HepG2 (cell line): ENCODE results near the gene MADCAM1. TPM values are rescaled to one million over a fixed set of nuclear protein-coding genes. Genes with fewer than 3 reads are reported as not detected.

ENCODE experiments used
- FOXA1 ChIP-seq, 2 experiments: fragments of 450-650 bp in 1 of 2; sonication (generic) in 1 of 2; formaldehyde crosslinking in 1 of 2; IDR thresholded peaks; 2 replicates each; pipeline versions ENCODE4 v1.4.0 to v1.6.1; 2016 to 2020; ENCODE audit warnings: missing genetic modification reagents in 1 of 2
- GATAD2A ChIP-seq: IDR thresholded peaks from 2 replicates; pipeline ENCODE4 v1.6.1; 2016
- HHEX ChIP-seq: IDR thresholded peaks from 2 replicates; pipeline ENCODE4 v1.6.1; 2016; ENCODE audit warnings: control low read depth
- JUNB ChIP-seq: sonication (generic); formaldehyde crosslinking; IDR thresholded peaks from 2 replicates; pipeline ENCODE4 v1.8.0; 2022; ENCODE audit warnings: missing genetic modification reagents, mild to moderate bottlenecking, borderline replicate concordance
- MAFG ChIP-seq: sonication (generic); formaldehyde crosslinking; IDR thresholded peaks from 2 replicates; pipeline ENCODE4 v1.5.1; 2020; ENCODE audit warnings: mild to moderate bottlenecking, missing genetic modification reagents
- NFIC ChIP-seq: IDR thresholded peaks from 2 replicates; pipeline ENCODE4 v1.6.1; 2012; ENCODE audit warnings: mild to moderate bottlenecking, low read length, inconsistent platforms
- POGZ ChIP-seq: sonication (generic); formaldehyde crosslinking; IDR thresholded peaks from 2 replicates; pipeline ENCODE4 v1.4.0; 2020; ENCODE audit warnings: mild to moderate bottlenecking, missing genetic modification reagents
- ZC3H4 ChIP-seq: sonication (generic); formaldehyde crosslinking; IDR thresholded peaks from 2 replicates; pipeline ENCODE4 v1.4.0; 2020; ENCODE audit warnings: missing genetic modification reagents, borderline replicate concordance
- ZFP62 ChIP-seq: sonication (generic); formaldehyde crosslinking; IDR thresholded peaks from 2 replicates; pipeline ENCODE4 v1.4.0; 2020; ENCODE audit warnings: missing genetic modification reagents
- ZNF3 ChIP-seq: IDR thresholded peaks from 2 replicates; pipeline ENCODE4 v1.7.0; 2017; ENCODE audit warnings: inconsistent platforms
- ZNF329 ChIP-seq: sonication (generic); formaldehyde crosslinking; IDR thresholded peaks from 2 replicates; pipeline ENCODE4 v1.9.0; 2021; ENCODE audit warnings: low read depth, mild to moderate bottlenecking, missing genetic modification reagents
- ZNF780A ChIP-seq: sonication (generic); formaldehyde crosslinking; IDR thresholded peaks from 2 replicates; pipeline ENCODE4 v1.8.0; 2022; ENCODE audit warnings: mild to moderate bottlenecking, missing genetic modification reagents, moderate library complexity
- ZSCAN20 ChIP-seq: sonication (generic); formaldehyde crosslinking; IDR thresholded peaks from 2 replicates; pipeline ENCODE4 v1.4.0; 2020; ENCODE audit warnings: missing genetic modification reagents, mild to moderate bottlenecking, borderline replicate concordance
- polyA plus RNA-seq, 8 experiments: library from polyadenylated mRNA; depleted of rRNA in 3 of 8; stranded (reverse) in 7 of 8; unstranded in 1 of 8; fragments of >200 nt; fragmentation: Illumina TruSeq in 4 of 8; extraction: Trizol in 4 of 8; gene quantifications; 2 replicates each; pipeline versions ENCODE4 v1.2.1 to v1.2.3, GENCODE V29; 2011 to 2016; ENCODE audit warnings: low read depth in 4 of 8, missing spikeins in 1 of 8, mixed read lengths in 1 of 8; ENCODE audit not compliant: insufficient read depth in 1 of 8
- total RNA-seq, 5 experiments: library from RNA; depleted of rRNA; stranded (reverse); fragments of >200 nt; fragmentation: Illumina TruSeq; extraction: Trizol; gene quantifications; 2 replicates each; pipeline ENCODE4 v1.2.3, GENCODE V29; 2016; ENCODE audit warnings: low read depth in 1 of 5
- TF ChIP-seq, protein P1 (sequence below): sonication (generic); formaldehyde crosslinking; IDR thresholded peaks from 2 replicates; pipeline ENCODE4 v1.4.0; 2020; ENCODE audit warnings: missing genetic modification reagents, borderline replicate concordance
- TF ChIP-seq, protein P2 (sequence below), 2 experiments: sonication (generic) in 1 of 2; formaldehyde crosslinking in 1 of 2; IDR thresholded peaks; 2 replicates each; pipeline versions ENCODE4 v1.4.0 to v1.6.1; 2018 to 2020; ENCODE audit warnings: missing genetic modification reagents in 2 of 2, borderline replicate concordance in 1 of 2, low read depth in 1 of 2, mild to moderate bottlenecking in 1 of 2, missing biosample characterization in 1 of 2
- TF ChIP-seq, protein P3 (sequence below): sonication (generic); formaldehyde crosslinking; IDR thresholded peaks from 2 replicates; pipeline ENCODE4 v1.5.0; 2020; ENCODE audit warnings: mild to moderate bottlenecking, missing genetic modification reagents, moderate library complexity
- TF ChIP-seq, protein P4 (sequence below): sonication (generic); formaldehyde crosslinking; IDR thresholded peaks from 2 replicates; pipeline ENCODE4 v1.8.1; 2023; ENCODE audit warnings: mild to moderate bottlenecking, inconsistent platforms, moderate library complexity, missing genetic modification reagents, borderline replicate concordance
- TF ChIP-seq, protein P5 (sequence below): fragments of 450-650 bp; IDR thresholded peaks from 2 replicates; pipeline ENCODE4 v1.6.1; 2017

Gene MADCAM1
- total and polyA plus RNA-seq, 2 of the 13 experiments (the other 11 are each of a cell fraction or from before 2014, with no cell fraction given), result 0.29 to 0.33 TPM

DNA sequence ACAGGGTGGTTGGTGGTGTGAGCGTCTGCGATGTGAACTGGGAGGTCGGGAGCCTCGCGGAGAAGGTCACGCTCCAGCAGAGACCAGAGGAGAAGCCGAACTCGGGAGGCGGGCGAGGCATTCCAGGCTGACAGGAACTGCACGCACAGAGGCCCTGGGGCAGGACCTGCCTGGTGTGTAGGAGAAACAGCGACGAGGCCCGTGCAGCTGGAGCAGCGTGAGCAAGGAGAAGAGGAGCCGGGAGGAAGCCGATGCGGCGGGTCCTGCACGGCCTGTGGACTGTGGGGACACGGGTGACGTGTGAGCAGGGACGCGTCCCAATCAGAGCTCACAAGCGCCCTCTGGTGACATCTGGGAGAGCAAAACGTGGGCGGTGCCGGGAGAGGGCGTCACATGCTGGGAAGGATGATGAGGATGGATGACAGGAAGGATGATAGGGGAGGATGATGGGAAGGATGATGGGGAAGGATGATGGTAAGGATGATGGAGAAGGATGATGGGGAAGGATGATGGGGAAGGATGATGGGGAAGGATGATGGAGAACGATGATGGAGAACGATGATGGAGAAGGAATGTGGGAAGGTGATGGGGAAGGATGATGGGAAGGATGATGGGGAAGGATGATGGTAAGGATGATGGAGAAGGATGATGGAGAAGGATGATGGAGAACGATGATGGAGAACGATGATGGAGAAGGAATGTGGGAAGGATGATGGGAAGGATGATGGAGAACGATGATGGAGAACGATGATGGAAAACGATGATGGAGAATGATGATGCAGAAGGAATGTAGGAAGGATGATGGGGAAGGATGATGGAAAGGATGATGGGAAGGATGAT is 16.1 kb upstream of the MADCAM1 start (continued):
- TF ChIP-seq NFIC (no peak), ZC3H4 (CRISPR knock-in tag) (no peak), HHEX (CRISPR knock-in tag) (no peak), ZNF3 (CRISPR knock-in tag) (no peak), FOXA1 (IDR thresholded peaks at IDR 0.05) (0 out of 2 replicates have a peak, but pooled peaks have one; percentile 26), FOXA1 (CRISPR knock-in tag; IDR thresholded peaks at IDR 0.05) (peak; percentile 19; the same call in 1 of the 2 replicates), ZFP62 (CRISPR knock-in tag) (no peak), MAFG (CRISPR knock-in tag) (no peak), POGZ (CRISPR knock-in tag) (no peak), GATAD2A (CRISPR knock-in tag) (peak; percentile 67), JUNB (CRISPR knock-in tag) (peak; percentile 14; the same call in 1 of the 2 replicates), ZNF329 (CRISPR knock-in tag) (no peak), ZNF780A (CRISPR knock-in tag) (0 out of 2 replicates have a peak, but pooled peaks have one; percentile 27), ZSCAN20 (CRISPR knock-in tag) (no peak)
- TF ChIP-seq, protein P1, sequence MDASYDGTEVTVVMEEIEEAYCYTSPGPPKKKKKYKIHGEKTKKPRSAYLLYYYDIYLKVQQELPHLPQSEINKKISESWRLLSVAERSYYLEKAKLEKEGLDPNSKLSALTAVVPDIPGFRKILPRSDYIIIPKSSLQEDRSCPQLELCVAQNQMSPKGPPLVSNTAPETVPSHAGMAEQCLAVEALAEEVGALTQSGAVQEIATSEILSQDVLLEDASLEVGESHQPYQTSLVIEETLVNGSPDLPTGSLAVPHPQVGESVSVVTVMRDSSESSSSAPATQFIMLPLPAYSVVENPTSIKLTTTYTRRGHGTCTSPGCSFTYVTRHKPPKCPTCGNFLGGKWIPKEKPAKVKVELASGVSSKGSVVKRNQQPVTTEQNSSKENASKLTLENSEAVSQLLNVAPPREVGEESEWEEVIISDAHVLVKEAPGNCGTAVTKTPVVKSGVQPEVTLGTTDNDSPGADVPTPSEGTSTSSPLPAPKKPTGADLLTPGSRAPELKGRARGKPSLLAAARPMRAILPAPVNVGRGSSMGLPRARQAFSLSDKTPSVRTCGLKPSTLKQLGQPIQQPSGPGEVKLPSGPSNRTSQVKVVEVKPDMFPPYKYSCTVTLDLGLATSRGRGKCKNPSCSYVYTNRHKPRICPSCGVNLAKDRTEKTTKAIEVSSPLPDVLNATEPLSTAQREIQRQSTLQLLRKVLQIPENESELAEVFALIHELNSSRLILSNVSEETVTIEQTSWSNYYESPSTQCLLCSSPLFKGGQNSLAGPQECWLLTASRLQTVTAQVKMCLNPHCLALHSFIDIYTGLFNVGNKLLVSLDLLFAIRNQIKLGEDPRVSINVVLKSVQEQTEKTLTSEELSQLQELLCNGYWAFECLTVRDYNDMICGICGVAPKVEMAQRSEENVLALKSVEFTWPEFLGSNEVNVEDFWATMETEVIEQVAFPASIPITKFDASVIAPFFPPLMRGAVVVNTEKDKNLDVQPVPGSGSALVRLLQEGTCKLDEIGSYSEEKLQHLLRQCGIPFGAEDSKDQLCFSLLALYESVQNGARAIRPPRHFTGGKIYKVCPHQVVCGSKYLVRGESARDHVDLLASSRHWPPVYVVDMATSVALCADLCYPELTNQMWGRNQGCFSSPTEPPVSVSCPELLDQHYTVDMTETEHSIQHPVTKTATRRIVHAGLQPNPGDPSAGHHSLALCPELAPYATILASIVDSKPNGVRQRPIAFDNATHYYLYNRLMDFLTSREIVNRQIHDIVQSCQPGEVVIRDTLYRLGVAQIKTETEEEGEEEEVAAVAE, result no peak
- TF ChIP-seq, protein P2, sequence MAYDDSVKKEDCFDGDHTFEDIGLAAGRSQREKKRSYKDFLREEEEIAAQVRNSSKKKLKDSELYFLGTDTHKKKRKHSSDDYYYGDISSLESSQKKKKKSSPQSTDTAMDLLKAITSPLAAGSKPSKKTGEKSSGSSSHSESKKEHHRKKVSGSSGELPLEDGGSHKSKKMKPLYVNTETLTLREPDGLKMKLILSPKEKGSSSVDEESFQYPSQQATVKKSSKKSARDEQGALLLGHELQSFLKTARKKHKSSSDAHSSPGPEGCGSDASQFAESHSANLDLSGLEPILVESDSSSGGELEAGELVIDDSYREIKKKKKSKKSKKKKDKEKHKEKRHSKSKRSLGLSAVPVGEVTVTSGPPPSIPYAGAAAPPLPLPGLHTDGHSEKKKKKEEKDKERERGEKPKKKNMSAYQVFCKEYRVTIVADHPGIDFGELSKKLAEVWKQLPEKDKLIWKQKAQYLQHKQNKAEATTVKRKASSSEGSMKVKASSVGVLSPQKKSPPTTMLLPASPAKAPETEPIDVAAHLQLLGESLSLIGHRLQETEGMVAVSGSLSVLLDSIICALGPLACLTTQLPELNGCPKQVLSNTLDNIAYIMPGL (CRISPR knock-in tag; IDR thresholded peaks at IDR 0.05; ENCODE audit: borderline replicate concordance in 1 of 2, low read depth in 1 of 2), result peak; percentile 61 to 78; a peak in 3 of 4 replicates
- TF ChIP-seq, protein P3, sequence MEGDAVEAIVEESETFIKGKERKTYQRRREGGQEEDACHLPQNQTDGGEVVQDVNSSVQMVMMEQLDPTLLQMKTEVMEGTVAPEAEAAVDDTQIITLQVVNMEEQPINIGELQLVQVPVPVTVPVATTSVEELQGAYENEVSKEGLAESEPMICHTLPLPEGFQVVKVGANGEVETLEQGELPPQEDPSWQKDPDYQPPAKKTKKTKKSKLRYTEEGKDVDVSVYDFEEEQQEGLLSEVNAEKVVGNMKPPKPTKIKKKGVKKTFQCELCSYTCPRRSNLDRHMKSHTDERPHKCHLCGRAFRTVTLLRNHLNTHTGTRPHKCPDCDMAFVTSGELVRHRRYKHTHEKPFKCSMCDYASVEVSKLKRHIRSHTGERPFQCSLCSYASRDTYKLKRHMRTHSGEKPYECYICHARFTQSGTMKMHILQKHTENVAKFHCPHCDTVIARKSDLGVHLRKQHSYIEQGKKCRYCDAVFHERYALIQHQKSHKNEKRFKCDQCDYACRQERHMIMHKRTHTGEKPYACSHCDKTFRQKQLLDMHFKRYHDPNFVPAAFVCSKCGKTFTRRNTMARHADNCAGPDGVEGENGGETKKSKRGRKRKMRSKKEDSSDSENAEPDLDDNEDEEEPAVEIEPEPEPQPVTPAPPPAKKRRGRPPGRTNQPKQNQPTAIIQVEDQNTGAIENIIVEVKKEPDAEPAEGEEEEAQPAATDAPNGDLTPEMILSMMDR, result peak; percentile 95
- TF ChIP-seq, protein P4, sequence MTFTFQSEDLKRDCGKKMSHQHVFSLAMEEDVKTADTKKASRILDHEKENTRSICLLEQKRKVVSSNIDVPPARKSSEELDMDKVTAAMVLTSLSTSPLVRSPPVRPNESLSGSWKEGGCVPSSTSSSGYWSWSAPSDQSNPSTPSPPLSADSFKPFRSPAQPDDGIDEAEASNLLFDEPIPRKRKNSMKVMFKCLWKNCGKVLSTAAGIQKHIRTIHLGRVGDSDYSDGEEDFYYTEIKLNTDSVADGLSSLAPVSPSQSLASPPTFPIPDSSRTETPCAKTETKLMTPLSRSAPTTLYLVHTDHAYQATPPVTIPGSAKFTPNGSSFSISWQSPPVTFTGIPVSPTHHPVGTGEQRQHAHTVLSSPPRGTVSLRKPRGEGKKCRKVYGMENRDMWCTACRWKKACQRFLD (CRISPR knock-in tag), result no peak
- TF ChIP-seq, protein P5, sequence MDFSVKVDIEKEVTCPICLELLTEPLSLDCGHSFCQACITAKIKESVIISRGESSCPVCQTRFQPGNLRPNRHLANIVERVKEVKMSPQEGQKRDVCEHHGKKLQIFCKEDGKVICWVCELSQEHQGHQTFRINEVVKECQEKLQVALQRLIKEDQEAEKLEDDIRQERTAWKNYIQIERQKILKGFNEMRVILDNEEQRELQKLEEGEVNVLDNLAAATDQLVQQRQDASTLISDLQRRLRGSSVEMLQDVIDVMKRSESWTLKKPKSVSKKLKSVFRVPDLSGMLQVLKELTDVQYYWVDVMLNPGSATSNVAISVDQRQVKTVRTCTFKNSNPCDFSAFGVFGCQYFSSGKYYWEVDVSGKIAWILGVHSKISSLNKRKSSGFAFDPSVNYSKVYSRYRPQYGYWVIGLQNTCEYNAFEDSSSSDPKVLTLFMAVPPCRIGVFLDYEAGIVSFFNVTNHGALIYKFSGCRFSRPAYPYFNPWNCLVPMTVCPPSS, result peak; percentile 31; the same call in 1 of the 2 replicates
